ENCODE data around the gene ATG101.

The ATG101 gene

GRCh38 chr12:52057638-52058576 is 11.9 kb upstream of the ATG101 start:
- no peak for DNase-seq (ENCODE audit: low read depth)

DNA sequence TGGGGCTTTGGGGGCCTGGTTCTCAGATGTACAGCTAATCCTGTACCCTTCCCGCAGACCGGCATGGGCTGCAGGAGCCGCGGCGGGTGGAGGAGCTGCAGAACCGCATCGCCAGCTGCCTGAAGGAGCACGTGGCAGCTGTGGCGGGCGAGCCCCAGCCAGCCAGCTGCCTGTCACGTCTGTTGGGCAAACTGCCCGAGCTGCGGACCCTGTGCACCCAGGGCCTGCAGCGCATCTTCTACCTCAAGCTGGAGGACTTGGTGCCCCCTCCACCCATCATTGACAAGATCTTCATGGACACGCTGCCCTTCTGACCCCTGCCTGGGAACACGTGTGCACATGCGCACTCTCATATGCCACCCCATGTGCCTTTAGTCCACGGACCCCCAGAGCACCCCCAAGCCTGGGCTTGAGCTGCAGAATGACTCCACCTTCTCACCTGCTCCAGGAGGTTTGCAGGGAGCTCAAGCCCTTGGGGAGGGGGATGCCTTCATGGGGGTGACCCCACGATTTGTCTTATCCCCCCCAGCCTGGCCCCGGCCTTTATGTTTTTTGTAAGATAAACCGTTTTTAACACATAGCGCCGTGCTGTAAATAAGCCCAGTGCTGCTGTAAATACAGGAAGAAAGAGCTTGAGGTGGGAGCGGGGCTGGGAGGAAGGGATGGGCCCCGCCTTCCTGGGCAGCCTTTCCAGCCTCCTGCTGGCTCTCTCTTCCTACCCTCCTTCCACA is 11.0 kb upstream of the ATG101 start:
- no peak for DNase-seq (ENCODE audit: low read depth)

GRCh38 chr12:52059582-52060497 is 9.9 kb upstream of the ATG101 start:
- DNase-seq (ENCODE audit: low read depth) = no peak

DNA sequence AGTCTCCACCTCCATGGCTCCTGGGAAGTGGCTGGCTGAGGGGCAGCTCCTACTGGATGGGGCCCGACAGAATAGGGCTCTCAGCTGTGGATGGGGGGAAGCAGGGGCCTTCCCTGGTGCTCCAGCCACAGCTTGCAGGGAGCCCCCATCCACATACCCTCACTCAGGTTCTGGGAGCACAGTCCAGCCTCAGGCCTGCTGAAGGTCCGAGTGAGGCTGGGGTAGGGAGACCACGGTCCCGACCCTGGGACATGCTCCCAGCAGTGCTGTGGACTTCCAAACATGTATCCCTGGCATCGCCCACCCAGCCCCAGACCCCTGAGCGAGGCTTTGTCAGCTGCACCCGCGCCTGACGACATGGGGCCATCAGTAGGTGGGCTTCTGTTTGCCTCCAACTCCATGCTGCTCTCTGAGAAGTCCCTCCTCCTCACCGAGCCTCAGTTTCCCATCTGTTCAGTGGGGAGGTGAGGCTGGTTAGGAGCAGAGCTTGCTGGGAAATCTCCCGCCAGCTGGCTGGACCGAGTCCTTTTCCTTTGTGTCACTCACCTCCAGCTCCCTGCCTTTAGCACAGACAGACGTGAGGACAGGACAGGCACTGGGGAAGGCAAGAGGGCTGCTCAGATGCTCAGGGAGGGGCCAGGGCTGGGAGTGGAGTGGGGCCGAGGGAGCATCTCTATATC is 9.1 kb upstream of the ATG101 start:
- DNase-seq (ENCODE audit: low read depth) = no peak

DNA sequence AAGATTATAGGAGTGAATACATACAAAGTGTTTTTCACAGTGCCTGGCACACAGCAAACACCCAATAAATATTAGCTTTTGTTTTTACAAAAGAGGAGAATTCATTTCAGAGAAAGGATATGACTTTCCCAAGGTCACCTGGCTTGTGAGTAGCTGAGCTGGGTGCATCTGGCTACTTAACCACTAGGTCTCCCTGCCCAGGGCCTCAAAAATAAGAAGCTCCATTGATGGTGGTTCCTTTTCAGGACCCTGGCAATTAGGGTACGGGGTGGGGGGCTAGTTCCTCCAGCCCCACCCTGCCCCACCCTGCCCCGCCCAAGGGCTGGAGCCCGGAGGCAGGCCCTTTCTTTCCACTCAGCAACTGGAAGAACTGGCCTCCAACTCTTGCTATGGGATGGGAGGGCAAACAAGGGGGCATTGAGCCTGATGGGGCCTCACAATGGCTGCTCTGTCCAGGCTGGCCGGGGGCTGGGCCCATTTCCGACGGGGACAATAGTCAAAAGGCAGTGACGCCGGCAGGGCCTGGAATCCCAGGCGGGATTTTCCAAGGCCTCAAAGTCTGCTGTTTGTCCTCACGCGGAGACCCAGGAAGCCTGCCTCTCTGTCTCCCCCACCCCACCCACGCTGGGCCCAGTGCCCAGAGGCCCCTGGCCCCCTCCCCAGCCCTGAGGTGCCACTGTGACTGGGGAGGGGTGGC is 8.2 kb upstream of the ATG101 start:
- DNase-seq (ENCODE audit: low read depth) = no peak

DNA sequence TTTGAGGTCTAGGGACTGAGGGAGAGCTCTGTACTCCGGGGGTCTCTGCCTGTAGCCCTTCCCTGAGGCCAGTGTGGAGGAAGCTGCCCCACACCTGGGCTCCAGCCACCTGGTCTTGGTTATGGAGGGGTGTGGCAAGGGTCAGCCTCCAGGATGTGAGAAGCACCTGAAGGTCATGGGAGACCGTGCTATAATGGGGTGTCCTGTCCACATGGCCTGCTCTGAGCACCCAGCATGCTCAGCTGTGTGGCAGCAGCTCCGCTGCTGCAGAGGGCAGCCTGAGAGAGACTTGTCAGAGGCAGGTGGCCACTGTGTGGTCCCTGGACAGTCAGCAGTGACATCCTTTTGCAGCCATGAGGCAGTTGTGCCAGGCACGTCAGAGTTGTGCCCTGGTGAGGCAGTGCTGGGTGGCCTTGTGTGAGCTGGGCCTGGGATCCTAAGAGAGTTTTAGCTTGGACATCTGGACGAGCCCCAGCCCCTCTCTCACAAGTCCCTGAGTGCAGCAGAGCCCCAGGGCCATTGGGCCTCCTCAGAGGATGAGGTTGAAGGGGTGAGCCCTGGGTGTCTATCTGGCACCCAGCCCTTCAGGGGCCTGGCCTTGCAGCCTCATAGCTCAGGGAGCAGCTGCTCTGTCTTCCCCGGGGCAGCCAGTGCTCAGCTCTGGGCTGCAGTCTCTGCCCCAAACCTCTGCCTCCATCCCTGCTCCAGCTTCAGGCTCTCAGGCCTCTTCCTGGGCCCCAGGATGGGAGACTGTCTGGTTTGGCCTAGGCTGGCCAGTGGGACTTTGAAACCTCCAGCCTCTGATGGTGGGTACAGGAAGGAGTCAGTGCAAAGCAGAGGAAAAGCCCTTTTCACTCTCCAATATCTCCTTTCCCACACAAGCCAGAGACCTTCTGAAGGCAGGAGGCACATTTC is 7.4 kb upstream of the ATG101 start:
- no peak for DNase-seq (ENCODE audit: low read depth)

DNA sequence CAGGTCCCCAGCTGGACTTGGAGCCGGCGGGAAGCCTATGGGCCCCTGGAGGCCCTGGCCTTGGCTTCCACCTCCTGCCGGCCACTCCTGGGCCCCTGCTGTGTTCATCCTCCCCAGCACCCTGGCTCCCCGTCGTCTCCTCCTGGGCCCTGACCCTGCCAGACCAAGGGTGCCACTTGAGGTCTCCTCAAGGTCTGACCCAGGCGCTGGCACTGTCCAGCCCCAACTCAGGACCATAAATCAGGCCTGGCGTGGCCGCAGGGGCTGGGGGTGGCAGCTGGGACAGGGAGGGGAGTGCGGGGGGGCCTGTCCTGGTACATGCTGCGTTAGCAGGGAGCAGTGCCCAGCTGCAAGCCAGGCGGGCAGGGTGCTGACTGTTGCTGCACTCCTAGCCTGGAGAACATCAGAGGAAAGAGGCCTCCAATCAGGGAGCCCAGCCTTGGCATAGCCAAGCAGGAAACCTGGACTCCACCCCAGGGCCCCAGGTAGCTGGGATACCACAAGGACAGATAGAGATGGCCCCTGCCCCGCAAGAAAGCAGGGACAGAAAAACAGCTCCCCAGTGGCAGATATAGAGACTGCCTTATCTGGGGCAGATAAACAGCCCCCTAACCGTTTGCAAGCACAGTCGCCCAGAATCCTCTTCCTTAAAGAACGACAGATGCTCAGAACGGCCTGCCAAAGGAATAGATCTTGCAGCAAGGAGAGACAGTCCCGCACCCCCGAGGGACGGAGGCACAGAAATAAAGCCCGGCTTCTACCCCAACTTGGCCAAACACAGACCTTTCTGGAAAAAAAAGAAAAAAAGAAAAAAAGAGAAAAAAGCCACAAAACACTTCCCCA is 6.5 kb upstream of the ATG101 start:
- no peak for DNase-seq (ENCODE audit: low read depth)

GRCh38 chr12:52063981-52064649 is 5.7 kb upstream of the ATG101 start:
- no peak for DNase-seq (ENCODE audit: low read depth)

DNA sequence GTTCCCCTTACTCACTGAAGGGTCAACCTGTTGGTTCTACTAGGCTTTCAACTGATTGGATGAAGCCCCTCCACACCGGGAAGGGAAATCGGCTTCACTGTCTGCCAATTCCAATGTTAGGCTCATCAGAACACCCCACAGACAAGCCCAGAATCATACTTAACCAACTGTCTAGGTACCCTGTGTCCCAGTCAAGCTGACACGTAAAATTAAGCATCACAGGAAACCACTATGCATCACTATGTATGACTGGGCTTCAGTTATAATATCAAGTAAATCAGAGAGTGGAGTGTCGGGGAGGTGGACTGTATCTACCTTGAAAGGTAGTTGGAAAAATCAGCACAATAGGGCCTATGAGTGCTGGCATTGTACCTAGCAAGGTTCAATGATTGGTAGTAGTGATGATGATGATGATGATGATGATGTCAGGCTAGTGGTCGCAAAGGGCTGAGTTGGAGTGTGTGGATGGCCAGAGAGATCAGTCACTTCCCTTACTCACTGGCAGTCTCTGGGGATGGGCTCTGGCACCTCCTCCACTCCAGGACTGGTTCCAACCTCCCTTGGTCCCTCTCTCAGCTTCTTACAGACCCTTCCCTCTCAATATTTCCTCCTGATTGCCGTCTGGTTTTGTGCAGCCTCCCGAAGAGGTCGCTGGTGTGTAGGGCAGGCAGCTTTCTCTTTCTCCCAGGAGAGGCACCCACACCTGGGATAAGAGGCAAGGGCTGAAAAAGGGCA is 3.3 kb upstream of the ATG101 start:
- DNase-seq (ENCODE audit: low read depth) = no peak

GRCh38 chr12:52067081-52067374 is 2.8 kb upstream of the ATG101 start:
- no peak for DNase-seq (ENCODE audit: low read depth)

- no peak for DNase-seq (ENCODE audit: low read depth)
Observed at GRCh38 chr12:52070185-52070925, 577 bp downstream of the ATG101 start.

DNA sequence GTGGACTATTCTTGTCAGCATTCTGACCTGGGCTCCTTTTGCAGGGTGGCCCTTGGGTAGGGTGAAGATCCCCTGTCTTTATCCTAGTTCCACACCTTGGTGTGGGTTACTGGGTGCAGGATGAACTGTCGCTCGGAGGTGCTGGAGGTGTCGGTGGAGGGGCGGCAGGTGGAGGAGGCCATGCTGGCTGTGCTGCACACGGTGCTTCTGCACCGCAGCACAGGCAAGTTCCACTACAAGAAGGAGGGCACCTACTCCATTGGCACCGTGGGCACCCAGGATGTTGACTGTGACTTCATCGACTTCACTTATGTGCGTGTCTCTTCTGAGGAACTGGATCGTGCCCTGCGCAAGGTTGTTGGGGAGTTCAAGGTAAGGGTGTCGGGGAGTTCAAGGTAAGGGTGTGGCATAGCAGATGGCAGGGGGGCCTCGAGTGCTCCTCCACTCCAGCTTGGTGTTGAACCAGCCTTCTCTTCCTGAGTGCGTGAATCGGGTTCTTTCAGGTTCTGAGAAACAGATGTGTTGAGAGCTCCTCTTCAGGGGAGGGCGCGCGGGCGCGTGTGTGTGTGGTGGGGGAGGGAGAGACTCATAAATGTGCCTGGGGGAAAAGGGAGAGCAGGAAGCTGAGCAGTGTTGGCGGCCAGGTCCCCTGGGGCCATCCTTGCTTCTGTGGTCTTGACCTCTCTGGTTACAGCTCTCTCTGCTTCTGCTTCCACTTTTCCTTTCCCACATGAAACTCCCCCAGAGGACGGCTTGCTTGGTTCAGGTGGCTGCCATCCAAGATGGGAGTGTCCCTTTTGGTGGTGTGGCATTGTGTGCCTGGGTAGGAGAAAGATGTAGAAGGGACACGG is 4.0 kb downstream of the ATG101 start:
- no peak for DNase-seq (ENCODE audit: low read depth)

DNA sequence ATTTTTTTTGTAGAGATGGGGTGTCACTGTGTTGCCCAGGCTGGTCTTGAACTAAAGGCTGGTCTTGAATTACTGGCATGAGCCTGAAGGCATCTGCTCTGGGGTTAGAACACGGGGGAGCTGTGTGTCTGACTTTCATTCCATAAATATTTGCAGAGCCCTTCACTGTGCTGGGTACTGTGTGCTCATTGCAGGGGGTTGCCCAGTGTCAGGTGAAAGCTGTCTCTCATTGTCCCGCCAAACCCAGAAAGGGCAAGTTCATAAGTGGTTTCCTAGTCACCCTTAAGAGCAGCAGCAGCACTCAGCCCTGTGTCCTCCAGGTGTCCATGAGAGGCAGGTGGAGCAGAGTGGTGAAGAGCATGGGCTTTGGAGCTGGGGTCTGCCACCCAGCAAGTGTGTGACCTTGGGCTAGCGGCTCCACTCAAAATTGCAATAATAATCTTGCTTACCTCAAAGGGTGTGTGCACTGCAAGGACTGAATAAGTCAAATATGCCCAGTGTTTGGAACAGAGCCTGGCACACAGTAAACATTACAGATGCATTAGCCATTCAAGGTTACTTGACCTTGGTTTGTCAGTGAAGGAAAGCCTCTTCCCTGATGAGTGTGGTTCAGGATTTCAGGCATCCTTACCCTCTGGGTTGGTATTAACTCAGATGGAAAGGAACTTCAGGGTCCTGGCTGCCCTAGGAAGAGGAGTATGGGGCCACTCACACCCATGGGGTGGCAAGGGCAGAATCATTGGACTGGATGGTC is 5.4 kb downstream of the ATG101 start:
- no peak for DNase-seq (ENCODE audit: low read depth)

GRCh38 chr12:52076811-52077210 is 7.0 kb downstream of the ATG101 start:
- DNase-seq (ENCODE audit: low read depth) = no peak

GRCh38 chr12:52078276-52078675 is 8.5 kb downstream of the ATG101 start:
- DNase-seq (ENCODE audit: low read depth) = no peak

Measured in stimulated activated CD8-positive, alpha-beta memory T cell treated with anti-CD3 and anti-CD28 coated beads, Interleukin-7, amount 100 ng/mL, for 24 hours (primary cell).